ENCODE data around the gene PARD6G. TPM values are rescaled to one million over a fixed set of nuclear protein-coding genes. Genes with fewer than 3 reads are reported as not detected.

Gene PARD6G
- total and polyA plus RNA-seq, 9 of the 15 experiments (the other 6 are each of a cell fraction or from before 2014, with no cell fraction given): 0.03 to 1.2 (median 0.26) TPM

- no peak overlapping the region for H3K9ac ChIP-seq (ENCODE audit: insufficient read depth in 1 of 2, low read depth in 2 of 2, low read length in 2 of 2)
- 0% methylated on average over 6 of the region's 6 CpGs for WGBS (ENCODE audit: insufficient coverage, low coverage, missing lambda C conversion rate)
- no peak overlapping the region for H3K4me3 ChIP-seq
- CTCF ChIA-PET (ENCODE audit: low intra/inter-chr PET ratio): no interaction called here
- no peaks in the 10 kb centered on the region for H4K20me1 ChIP-seq (replicated peaks; ENCODE audit: control insufficient read depth, insufficient read depth, low read length)
- no peak overlapping the region for H3K4me2 ChIP-seq (ENCODE audit: insufficient read depth, low read length)
- POLR2A ChIA-PET: no interaction called here
- no TSS peak for BruUV-seq (replicated peaks)
- no peak overlapping the region for H3K27ac ChIP-seq (ENCODE audit: extremely low read depth, low read depth, low read length)
- no peak overlapping the region for H2AFZ ChIP-seq (ENCODE audit: low read depth, low read length)
- H3K36me3 ChIP-seq (ENCODE audit: control insufficient read depth, insufficient read depth, low read length): no peaks in the 10 kb centered on the region
- H3K79me2 ChIP-seq (ENCODE audit: control insufficient read depth, insufficient read depth, low read length): no peaks in the 10 kb centered on the region
- no peaks in the 10 kb centered on the region for H3K9me3 ChIP-seq (replicated peaks; ENCODE audit: control insufficient read depth, insufficient read depth, low read depth, low read length)
- H3K4me1 ChIP-seq (replicated peaks in 1 of 2; ENCODE audit: control insufficient read depth in 2 of 2, insufficient read depth in 2 of 2, low read length in 2 of 2): peaks cover 0 to 14% of the 10 kb centered on the region in 2 experiments; a peak in 2 of 5 replicates
- no peaks in the 10 kb centered on the region for H3K9me1 ChIP-seq (ENCODE audit: control insufficient read depth, insufficient read depth, low read length)
- no peaks in the 10 kb centered on the region; a peak in 1 of 5 replicates for H3K27me3 ChIP-seq (ENCODE audit: control insufficient read depth in 2 of 2, insufficient read depth in 2 of 2, low read length in 2 of 2)
- intact Hi-C loops (cut with micrococcal nuclease) (no loop called here), in situ Hi-C loops (cut with MboI) (no loop called here)
- FAIRE-seq (no peak), DNase-seq (ENCODE audit: extremely low read depth in 1 of 4, low spot score in 3 of 4) (no peak), ATAC-seq (no peak)
- TF ChIP-seq BCOR (IDR thresholded peaks at IDR 0.05) (no peak), ZNF436 (CRISPR knock-in tag; IDR thresholded peaks at IDR 0.05) (no peak), HNRNPLL (IDR thresholded peaks at IDR 0.05; ENCODE audit: low read depth, low read length, poor library complexity, severe bottlenecking) (no peak), XRCC3 (IDR thresholded peaks at IDR 0.05) (no peak), ZNF707 (CRISPR knock-in tag; conservative IDR thresholded peaks at IDR 0.05) (no peak), REST (IDR thresholded peaks at IDR 0.05; ENCODE audit: borderline replicate concordance) (no peak), REST (CRISPR knock-in tag; IDR thresholded peaks at IDR 0.05; ENCODE audit: low read depth) (no peak), HSF4 (CRISPR knock-in tag; IDR thresholded peaks at IDR 0.05; ENCODE audit: borderline replicate concordance) (no peak), AFF4 (CRISPR knock-in tag; IDR thresholded peaks at IDR 0.05) (no peak)
Measured at GRCh38 chr18:80250740-80251364, 3.5 kb upstream of the PARD6G start.
